LNCaP clone FGC (cell line): ENCODE data around the gene SYNPO2L.
"Not testable (repeated sequence)": the region's sequence is repeated elsewhere in the genome, so short reads cannot be mapped to it uniquely, and the experiment has no call there.

ENCODE experiments used
- DNase-seq: peaks from one replicate; pipeline ENCODE4 v3.0.0-alpha.2; 2011; ENCODE audit warnings: low read depth
- H3K4me3 ChIP-seq: 2 replicates; pipeline ENCODE4 v1.5.1; 2011; ENCODE audit warnings: mild to moderate bottlenecking, low read depth, low read length, control low read depth
- CTCF ChIP-seq: IDR thresholded peaks from 2 replicates; pipeline ENCODE4 v1.5.1; 2012; ENCODE audit warnings: mild to moderate bottlenecking; ENCODE audit not compliant: control insufficient read depth, insufficient read depth; ENCODE audit errors: extremely low read depth

The SYNPO2L gene

GRCh38 chr10:73655990-73656298 lies at the start of gene SYNPO2L:
SYNPO2L (minus strand) TSS chr10:73656029; CDS start chr10:73655922, 107 bp downstream.
- DNase-seq: no peak
- no peak for TF ChIP-seq CTCF
- no peak within 1 kb of the TSS for H3K4me3 ChIP-seq

GRCh38 chr10:73703924-73704323 lies 48.1 kb upstream of the SYNPO2L start:
- not testable (repeated sequence) for H3K4me3 ChIP-seq, DNase-seq

GRCh38 chr10:73698819-73699218 lies 43.0 kb upstream of the SYNPO2L start:
- not testable (repeated sequence) for H3K4me3 ChIP-seq, DNase-seq

GRCh38 chr10:73697675-73698159 lies 41.9 kb upstream of the SYNPO2L start, which contains the start of gene AGAP5:
AGAP5 (minus strand) TSS chr10:73698109; CDS start chr10:73697755, 354 bp downstream.
- not testable (repeated sequence) for H3K4me3 ChIP-seq, DNase-seq

GRCh38 chr10:73695302-73695701 lies 39.5 kb upstream of the SYNPO2L start:
- peak; percentile 60 for DNase-seq
- H3K4me3 ChIP-seq: not testable (repeated sequence)

GRCh38 chr10:73690755-73691154 lies 34.9 kb upstream of the SYNPO2L start:
- not testable (repeated sequence) for DNase-seq, H3K4me3 ChIP-seq

- DNase-seq, H3K4me3 ChIP-seq: not testable (repeated sequence)
Observed at GRCh38 chr10:73689596-73689995, 33.8 kb upstream of the SYNPO2L start.

- not testable (repeated sequence) for DNase-seq
Observed at GRCh38 chr10:73687641-73688040, 31.8 kb upstream of the SYNPO2L start.

GRCh38 chr10:73674546-73674945 lies 18.7 kb upstream of the SYNPO2L start:
- H3K4me3 ChIP-seq, DNase-seq: not testable (repeated sequence)

More at GRCh38 chr10:73687641-73688040, 31.8 kb upstream of the SYNPO2L start:
- H3K4me3 ChIP-seq: not testable (repeated sequence)

- H3K4me3 ChIP-seq, DNase-seq: not testable (repeated sequence)
Observed at GRCh38 chr10:73668378-73668777, 12.5 kb upstream of the SYNPO2L start.

- H3K4me3 ChIP-seq, DNase-seq: not testable (repeated sequence)
Observed at GRCh38 chr10:73666153-73666809, 10.5 kb upstream of the SYNPO2L start.

- not testable (repeated sequence) for DNase-seq, H3K4me3 ChIP-seq
Observed at GRCh38 chr10:73665581-73665980, 9.8 kb upstream of the SYNPO2L start.

- H3K4me3 ChIP-seq, DNase-seq: not testable (repeated sequence)
Observed at GRCh38 chr10:73664156-73665040, 8.6 kb upstream of the SYNPO2L start.

GRCh38 chr10:73663621-73664020 lies 7.8 kb upstream of the SYNPO2L start:
- DNase-seq, H3K4me3 ChIP-seq: not testable (repeated sequence)

- DNase-seq, H3K4me3 ChIP-seq: not testable (repeated sequence)
Observed at GRCh38 chr10:73662705-73663104, 6.9 kb upstream of the SYNPO2L start.
